GM21737 (cell line): Measurements from ENCODE around the gene ATXN1.

Experiments
- ATAC-seq: cut with Tn5 transposase; IDR thresholded peaks from one replicate; pipeline ENCODE4 v1.9.1; 2021; ENCODE audit warnings: mild to moderate bottlenecking, moderate library complexity; ENCODE audit not compliant: unreplicated experiment

Gene ATXN1

DNA sequence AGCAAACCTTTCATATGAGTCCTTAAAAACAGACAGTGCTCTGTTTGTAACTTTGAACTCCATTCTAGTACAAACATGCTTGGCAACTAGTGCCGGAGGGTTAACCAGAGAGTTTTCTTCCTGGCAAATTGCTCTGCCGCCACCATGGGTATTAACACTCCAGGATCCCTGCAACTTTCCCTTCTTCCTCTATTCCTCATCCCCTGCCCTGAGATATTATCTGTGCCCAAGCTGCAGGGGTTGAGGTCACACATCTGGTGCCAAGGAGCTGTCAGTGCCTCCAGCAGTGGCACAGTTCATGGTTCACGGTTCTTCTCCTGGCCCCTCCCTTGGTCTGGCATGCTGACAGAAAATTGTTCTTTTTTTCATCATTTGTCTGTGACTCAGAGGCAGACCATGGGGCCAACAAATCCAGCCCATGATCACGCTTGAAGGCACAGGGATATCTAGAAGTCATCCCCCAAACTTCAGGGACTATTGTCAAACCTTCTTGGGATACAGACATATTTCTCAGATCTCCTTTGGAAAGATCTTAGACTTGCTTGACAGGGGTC lies 77.5 kb downstream of the ATXN1 start:
- no peak for ATAC-seq

DNA sequence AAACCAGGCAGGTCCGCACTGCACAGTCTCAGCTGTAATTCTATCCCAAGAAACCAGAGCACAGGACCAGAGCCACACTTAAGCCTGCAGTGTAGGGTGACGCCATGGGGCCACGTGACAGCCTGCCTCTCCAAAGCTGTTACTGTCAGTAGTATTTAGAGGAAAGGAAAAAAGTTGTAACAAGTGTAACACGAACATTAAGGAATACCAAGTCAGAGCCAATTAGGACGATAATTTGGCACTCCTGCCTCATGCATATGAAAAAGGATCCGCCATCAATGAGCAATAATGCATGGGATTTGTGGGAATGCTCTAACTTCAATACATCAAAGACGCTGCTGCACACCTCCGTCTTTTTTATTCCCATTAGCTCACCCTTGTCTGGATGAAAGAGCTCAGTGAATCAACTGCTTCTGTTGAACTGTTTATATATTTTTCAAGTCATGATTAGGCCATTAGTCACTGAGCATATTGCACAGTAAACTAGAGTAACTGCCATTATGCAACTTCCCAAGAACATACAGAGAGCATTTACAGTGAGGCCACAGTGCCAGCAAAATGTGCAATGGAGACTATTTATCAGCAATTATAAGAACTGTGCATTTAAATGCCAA lies 79.9 kb downstream of the ATXN1 start:
- no peak for ATAC-seq

DNA sequence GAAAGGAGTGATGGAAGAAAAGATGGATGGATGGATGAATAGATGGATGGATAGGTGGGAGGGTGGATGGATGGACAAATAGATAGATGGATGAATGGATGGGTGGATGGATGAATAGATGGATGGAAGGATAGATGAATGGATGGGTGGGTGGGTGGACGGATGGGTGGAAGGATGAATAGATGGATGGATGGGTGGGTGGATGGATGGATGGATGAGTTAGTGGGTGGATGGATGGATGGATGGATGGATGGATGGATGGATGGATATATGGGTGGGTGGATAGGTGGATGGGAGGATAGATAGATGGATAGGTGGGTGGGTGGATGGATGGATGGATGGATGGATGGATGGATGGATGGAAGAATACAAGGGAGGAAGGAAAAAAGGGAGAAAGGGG lies 82.2 kb downstream of the ATXN1 start:
- no peak for ATAC-seq

GRCh38 chr6:16677458-16677857 lies 83.8 kb downstream of the ATXN1 start:
- no peak for ATAC-seq

- ATAC-seq = no peak
Measured at GRCh38 chr6:16676978-16677377, 84.3 kb downstream of the ATXN1 start.

DNA sequence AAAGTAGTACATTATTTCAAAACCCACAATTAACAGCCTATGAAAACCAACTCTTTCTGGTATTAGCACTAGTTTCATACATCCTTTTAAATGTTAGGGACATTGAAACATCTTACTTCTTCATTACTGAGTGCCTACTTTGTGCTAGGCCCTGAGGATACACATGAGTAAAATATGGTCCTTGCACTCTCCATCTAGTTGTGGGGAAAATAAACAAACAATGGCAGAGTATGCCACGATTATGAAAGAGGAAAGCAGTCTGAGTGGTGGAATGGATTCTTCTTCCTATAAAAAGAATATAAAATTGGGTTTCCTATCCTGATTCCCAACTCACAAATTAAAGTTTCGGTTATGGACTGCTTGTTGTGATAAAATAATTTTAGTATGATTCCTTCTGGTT lies 84.9 kb downstream of the ATXN1 start:
- ATAC-seq = no peak

DNA sequence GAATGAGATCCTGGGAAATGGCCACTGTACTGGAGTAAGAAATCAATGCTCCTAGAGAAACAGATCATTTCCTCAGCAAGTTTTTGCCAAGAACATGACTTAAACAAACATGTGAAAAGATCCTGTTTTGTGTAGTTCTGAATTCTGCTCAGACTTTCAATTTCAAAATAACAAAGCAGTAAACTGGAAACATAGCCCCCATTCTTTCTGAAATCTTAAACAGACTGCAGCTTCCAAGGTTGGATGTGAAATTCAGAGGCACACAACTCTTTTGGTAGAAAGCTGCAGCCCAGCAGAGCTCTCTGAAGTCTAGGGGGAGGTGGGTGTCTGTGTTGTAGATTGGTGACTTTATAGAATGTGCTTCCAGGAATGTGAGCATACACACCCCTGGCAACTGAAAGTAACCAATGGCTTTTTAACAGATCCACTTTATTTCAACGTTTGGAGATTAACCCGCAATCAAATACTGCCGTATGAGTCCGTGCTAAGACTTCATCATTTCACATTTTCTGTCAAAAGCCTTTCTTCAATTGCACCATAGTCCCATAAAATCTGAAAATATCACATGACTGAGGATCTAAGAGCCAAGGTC lies 86.4 kb downstream of the ATXN1 start:
- no peak for ATAC-seq

DNA sequence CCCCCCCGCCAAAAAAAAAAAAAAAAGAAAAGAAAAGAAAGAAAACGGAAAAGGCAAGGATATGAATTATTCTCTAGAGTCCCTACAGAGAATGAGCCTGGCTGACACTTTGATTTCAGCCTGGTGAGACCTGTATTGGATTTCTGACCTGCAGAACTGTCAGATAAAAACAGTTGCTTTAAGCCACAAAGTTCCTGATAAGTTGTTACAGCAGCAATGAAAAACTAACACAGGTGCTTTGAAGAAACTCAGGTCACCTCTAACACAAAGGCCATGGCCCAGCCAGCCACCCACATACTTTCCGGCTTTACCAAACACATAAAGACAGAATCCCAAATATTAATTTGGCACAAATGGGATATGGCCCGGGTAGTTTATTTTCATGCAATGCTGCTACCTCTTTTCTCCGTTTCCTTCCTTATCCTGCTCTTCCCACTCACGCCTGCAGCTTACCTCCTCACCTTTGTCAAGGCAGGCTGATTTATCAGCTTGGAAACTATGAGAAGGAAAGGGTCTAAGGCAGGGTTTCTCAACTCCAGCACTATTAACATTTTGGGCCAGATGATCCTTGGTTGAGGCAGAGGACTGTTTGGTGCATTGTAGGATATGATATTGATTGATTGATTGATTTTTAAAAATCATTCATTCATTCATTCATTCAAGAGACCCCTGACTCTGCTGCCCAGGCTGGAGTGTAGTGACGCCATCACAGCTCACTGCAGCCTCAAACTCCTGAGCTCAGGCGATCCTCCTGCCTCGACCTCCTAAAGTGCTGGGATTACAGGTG lies 88.1 kb downstream of the ATXN1 start:
- ATAC-seq = no peak

DNA sequence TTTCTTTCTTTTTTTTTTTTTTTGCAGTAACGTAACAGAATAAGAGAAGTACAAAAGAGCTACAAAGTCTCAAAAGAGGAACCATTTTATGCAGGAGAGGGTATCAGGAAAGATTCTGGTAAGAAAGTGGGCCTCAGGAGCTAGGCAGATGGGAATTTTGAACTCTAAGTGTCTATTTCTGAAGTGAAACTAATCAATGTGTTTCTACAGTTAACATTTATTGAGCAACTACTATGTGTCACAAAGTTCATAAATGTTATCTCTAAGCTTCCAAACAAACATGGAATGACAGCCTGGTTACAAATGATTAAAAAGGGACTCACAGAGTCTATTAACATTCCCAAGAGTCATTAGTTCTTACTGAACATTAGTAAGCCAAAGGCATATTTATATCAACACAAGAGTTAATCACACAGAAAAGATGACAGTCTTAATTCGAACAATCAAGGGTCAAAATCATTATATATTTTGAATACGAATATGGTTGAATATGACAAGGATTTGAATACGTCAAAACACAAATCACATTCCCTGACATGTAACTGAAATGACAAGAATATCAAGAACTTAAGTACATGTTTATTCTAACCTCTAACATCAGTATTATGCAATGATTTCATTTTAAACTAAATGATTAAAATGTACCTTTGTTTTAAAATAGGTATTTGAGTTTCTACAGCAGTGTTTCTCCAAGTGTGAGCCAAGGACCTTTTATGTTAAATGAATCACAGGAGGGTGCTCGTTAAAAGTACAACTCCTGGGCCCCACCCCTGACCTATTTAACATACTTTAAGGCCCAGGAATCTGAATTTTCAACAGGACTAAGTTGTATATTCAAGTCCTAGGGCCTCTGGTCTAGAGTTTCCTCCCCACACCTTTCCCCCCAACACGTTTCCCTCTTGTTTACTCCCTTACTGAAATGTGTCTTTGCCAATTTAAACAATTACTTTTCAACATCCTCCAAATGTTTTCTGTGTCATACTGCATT lies 89.7 kb downstream of the ATXN1 start:
- no peak for ATAC-seq

DNA sequence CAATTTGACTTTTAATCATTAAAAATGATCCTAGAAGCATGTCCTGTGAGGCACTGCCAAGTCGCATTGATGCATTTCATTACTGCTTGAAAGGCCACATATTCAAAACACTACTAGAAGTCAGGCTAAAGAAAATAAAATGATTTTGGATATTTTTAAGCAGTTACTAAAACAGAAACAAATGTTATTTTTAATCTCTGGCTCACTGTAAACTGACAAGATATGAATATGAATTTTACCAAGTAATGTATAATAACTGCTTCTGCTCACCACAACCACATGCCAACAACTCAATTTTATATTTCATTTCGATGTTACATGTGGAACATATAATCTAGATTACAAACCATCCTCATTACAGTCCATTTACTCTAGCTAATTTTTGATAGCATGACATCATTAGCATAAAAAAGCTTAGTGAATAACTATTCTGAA lies 90.6 kb downstream of the ATXN1 start:
- peak; percentile 33 for ATAC-seq

DNA sequence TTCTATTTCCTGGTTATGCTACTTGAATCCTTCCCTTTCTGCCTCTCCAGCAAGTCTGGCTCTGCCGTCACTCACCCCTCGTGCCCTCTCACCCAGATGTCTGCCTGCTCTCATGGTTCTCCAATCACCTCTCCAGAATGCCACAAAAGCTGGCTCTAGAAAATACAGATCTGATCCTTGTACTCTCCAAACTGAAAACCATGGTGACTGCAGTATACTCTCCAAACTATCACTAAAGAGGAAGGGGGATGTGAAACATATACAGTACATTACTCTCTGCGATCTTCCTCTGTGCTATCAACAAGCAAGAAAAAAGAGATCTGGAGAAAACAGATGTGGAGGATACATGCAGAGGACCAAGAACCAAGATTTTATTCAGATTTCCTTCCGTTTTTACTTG lies 91.1 kb downstream of the ATXN1 start:
- peak; percentile 53 for ATAC-seq

- no peak for ATAC-seq
Measured at GRCh38 chr6:16669227-16669626, 92.0 kb downstream of the ATXN1 start.

DNA sequence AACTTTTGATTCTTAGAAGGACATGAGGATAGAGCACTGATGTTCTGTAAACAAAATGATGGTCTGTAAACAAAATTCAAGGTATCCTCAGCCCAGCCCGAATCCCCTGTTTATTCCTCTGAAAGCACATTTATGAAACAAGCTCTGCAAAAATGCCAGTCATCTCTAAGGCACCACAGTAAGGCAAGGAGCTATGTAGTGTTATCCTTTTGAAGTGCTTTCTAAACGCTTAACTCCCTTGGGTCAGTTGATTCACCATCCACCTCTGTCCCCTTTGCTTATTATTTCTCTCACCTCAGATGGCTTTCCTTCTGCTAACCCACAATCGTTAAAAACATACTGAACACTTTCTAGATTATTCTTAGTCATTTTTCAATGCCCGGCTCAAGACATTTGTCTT lies 93.8 kb downstream of the ATXN1 start:
- ATAC-seq = no peak

- no peak for ATAC-seq
Measured at GRCh38 chr6:16665992-16666391, 95.3 kb downstream of the ATXN1 start.

DNA sequence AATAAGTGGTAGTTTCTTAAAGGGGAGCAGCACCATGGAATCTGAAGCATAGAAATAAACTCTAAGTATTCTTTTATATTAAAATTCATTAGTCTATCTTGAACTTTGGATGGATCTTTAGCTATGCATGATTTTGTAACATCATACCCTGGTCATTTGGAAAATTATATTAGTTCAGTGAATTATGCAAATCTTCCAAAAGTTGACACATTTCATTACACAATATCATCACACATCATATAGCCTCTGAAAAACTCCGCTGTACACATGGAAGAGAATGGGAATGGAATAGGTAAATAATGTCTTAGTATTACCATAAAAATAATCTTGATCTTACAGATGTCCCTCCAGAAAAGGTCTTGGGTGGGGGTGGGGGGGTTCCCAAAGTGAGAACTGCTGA lies 96.1 kb downstream of the ATXN1 start:
- ATAC-seq = no peak

DNA sequence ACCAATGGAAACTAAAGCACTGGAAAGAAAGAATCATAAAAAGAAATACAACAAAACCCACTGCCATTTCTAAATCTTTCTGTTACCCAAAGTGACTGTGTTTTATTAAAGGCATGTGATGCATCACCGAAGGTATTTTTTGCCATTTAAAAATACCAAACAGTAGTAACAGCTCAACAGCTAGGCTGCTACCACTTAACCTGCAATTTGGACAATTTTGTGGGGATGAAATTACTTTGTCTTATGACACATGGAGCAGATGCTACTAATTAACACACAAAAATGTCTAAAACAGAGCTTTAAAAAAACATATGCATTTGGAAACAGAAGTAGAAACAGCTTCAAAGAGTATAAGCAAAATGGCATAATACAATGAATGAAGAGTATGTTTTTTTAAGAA lies 97.4 kb downstream of the ATXN1 start:
- no peak for ATAC-seq

DNA sequence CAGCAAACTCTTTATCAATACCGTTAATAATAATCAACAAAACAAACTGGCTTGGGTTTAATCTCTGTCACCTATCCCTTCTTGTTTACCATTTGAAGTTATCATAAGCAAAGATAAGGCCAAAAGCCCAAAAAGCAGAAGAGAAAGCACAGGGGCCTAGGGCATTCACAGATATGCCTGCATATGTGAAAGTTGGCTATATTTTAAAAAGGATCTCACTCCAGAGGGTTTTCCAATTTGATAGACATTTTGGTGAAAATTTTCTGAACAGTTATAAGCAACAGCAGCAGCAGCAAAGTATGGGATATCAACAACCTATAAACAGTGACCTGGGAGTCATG lies 101.1 kb downstream of the ATXN1 start:
- no peak for ATAC-seq

DNA sequence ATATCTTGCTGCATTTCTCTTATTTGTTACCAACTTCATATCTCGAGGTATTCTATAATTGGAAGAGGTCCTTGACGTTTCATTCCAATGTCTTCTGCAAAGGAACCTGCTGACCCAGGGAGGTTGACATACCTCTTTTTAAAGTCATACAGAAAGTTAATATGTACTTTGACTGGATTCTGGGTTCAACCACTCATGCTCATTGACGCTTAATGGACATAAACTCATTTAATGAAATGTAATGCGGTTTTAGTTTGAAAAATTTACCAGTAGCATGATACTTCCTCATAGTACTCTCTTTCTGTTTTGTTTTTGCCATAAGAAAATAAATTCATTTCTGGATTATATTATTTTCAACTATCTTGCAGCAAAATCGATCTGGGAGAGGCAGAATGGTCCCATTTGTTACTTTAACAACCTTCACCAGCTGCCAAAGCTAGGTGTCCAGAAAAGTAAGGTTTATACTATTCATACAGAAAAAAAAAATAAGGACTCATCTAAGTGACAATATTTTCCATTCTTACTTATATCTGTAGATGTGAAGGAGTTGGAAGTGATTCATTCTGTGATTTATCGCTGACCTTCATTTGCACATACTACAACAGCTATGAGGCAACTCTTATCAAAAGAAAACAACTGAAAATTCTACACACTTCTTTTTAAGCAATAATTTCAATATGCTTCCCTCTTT lies 101.6 kb downstream of the ATXN1 start:
- ATAC-seq = no peak

DNA sequence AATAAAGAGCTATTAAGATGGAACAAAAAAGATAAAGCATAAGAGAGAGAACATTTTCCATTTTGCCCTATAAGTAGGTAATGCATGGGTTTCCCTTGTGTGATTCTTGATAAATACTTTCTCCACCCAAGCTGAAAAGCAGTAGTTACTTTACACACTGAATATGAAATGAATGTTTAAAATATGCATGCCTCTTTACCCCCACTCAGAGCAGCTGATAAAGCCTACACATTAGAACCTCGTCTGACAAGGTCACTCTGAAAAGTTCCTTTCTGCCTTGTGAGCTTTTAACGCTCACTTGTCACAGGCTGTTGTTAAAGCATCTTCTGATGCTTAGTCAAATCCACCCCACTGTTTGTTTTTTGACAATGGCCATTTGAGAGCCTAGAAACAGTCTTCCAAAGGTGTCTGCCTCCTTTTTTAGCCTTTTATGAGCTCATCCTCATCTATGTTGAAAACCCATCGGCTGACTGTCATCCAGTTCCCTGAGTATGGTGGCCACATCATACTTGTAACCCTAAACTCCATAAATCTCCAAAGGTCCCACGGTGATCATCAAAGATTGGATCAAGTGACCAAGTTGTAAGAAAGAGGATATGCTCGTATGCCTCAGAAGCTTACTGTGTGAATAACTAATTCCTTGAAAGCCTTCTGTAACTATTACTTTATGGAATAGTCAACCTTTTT lies 102.8 kb downstream of the ATXN1 start:
- no peak for ATAC-seq

DNA sequence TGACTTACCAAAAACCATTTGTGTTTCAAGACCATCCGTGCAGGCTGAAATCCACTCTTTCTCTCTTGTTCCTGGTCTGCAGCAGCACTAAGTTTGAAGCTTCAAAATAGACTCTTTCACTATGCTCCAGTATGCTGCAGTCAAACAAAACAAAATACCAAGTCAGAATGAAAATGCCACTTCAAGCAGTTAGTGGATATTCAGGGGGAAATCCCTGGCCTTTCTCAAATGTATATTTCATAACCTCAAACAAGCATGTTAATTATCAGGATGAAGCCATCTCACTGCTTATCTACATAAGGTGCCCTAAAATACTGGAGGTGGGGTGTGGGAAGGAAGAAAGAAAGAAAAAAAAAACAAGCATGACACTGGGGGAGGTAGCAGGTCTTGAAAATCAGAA lies 103.5 kb downstream of the ATXN1 start:
- ATAC-seq = no peak
